IPS DF 4.7 (cell line): ENCODE results near the gene RAB4A.

Source experiments
- DNase-seq: peaks from one replicate; pipeline ENCODE4 v3.0.0-alpha.2; 2013; ENCODE audit warnings: low spot score; ENCODE audit errors: extremely low read depth

RAB4A gene

GRCh38 chr1:229334716-229335115 is 63.8 kb downstream of the RAB4A start:
- no peak for DNase-seq

- no peak for DNase-seq
Measured at GRCh38 chr1:229336345-229336744, 65.4 kb downstream of the RAB4A start.

- no peak for DNase-seq
Measured at GRCh38 chr1:229339086-229339485, 68.2 kb downstream of the RAB4A start.

- no peak for DNase-seq
Measured at GRCh38 chr1:229339520-229339919, 68.6 kb downstream of the RAB4A start.

- DNase-seq, result no peak
Measured at GRCh38 chr1:229340496-229340895, 69.6 kb downstream of the RAB4A start.

GRCh38 chr1:229341774-229342655 is 71.1 kb downstream of the RAB4A start:
- no peak for DNase-seq

GRCh38 chr1:229342656-229343569 is 72.0 kb downstream of the RAB4A start, which contains the start of gene CCSAP:
CCSAP (minus strand) TSS chr1:229343047; CDS start chr1:229342465, 582 bp downstream.
- DNase-seq, result no peak

- no peak for DNase-seq
Measured at GRCh38 chr1:229344139-229344538, 73.2 kb downstream of the RAB4A start.

- DNase-seq, result no peak
Measured at GRCh38 chr1:229344937-229345684, 74.2 kb downstream of the RAB4A start.

GRCh38 chr1:229347528-229347927 is 76.6 kb downstream of the RAB4A start:
- no peak for DNase-seq

- DNase-seq, result no peak
Measured at GRCh38 chr1:229349463-229350385, 78.8 kb downstream of the RAB4A start.

- no peak for DNase-seq
Measured at GRCh38 chr1:229352975-229353374, 82.1 kb downstream of the RAB4A start.

GRCh38 chr1:229354226-229354625 is 83.3 kb downstream of the RAB4A start:
- DNase-seq, result no peak
